HepG2 (cell line): ENCODE data around the gene SLC24A4. TPM values are rescaled to one million over a fixed set of nuclear protein-coding genes. Genes with fewer than 3 reads are reported as not detected.

ENCODE experiments used
- IKZF4 ChIP-seq: sonication (generic); formaldehyde crosslinking; IDR thresholded peaks from 2 replicates; pipeline ENCODE4 v1.5.1; 2020; ENCODE audit warnings: borderline replicate concordance, mild to moderate bottlenecking, low read depth, missing genetic modification reagents; ENCODE audit errors: not compliant biosample characterization
- JDP2 ChIP-seq: sonication (generic); formaldehyde crosslinking; IDR thresholded peaks from 2 replicates; pipeline ENCODE4 v1.8.1; 2022; ENCODE audit warnings: missing genetic modification reagents, borderline replicate concordance
- MAFK ChIP-seq, 2 experiments: IDR thresholded peaks in 1 of 2; conservative IDR thresholded peaks in 1 of 2; 2 replicates each; pipeline ENCODE4 v1.6.1; 2011; ENCODE audit warnings: improper control_type of control experiment in 2 of 2, low read length in 2 of 2
- SCMH1 ChIP-seq: sonication (generic); formaldehyde crosslinking; IDR thresholded peaks from 2 replicates; pipeline ENCODE4 v1.9.0; 2021; ENCODE audit warnings: missing genetic modification reagents, mild to moderate bottlenecking, borderline replicate concordance
- polyA plus RNA-seq, 8 experiments: library from polyadenylated mRNA; depleted of rRNA in 3 of 8; stranded (reverse) in 7 of 8; unstranded in 1 of 8; fragments of >200 nt; fragmentation: Illumina TruSeq in 4 of 8; extraction: Trizol in 4 of 8; gene quantifications; 2 replicates each; pipeline versions ENCODE4 v1.2.1 to v1.2.3, GENCODE V29; 2011 to 2016; ENCODE audit warnings: low read depth in 4 of 8, missing spikeins in 1 of 8, mixed read lengths in 1 of 8; ENCODE audit not compliant: insufficient read depth in 1 of 8
- total RNA-seq, 5 experiments: library from RNA; depleted of rRNA; stranded (reverse); fragments of >200 nt; fragmentation: Illumina TruSeq; extraction: Trizol; gene quantifications; 2 replicates each; pipeline ENCODE4 v1.2.3, GENCODE V29; 2016; ENCODE audit warnings: low read depth in 1 of 5
- TF ChIP-seq, protein P1 (sequence below): sonication (generic); formaldehyde crosslinking; IDR thresholded peaks from 2 replicates; pipeline ENCODE4 v1.4.0; 2020; ENCODE audit warnings: mild to moderate bottlenecking, low read depth, missing genetic modification reagents
- TF ChIP-seq, protein P2 (sequence below): sonication (generic); formaldehyde crosslinking; IDR thresholded peaks from 2 replicates; pipeline ENCODE4 v1.5.0; 2020; ENCODE audit warnings: missing genetic modification reagents
- TF ChIP-seq, protein P3 (sequence below): sonication (generic); formaldehyde crosslinking; IDR thresholded peaks from 2 replicates; pipeline ENCODE4 v1.5.0; 2020; ENCODE audit warnings: mild to moderate bottlenecking, missing genetic modification reagents

SLC24A4 gene
- total and polyA plus RNA-seq, 2 of the 13 experiments (the other 11 are each of a cell fraction or from before 2014, with no cell fraction given): not detected

DNA sequence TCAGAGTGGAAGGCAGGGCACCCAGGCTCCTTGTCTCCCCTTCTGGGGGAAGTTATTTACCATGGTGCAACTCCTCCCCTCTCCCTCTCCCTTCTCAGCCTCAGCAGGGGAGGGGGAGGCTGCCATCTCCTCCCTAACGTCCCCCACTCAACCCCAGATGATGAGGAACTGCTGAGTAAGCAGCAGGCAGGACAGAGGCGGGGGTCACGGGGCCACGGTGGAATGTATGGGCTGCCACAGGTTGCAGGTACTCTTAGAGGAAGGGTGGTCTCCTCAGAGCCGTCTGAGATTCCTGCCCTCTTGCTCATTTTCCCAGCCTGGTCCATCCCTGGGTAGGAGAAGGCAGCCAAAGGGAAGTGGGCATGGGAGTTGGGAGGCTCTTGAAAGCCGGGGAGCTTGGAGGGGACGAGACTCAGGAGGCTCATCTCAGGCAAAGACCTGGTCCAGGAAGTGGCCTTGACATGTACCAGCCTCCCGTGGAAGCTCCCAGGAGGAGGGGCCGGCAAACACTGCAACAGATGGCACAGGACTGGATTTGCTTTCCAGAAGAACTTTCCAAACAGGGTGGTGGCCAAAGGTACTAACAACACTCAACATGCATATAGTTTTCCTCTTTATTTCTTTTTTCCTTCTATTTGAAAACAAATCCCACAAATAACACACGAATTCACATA lies 209.7 kb downstream of the SLC24A4 start (continued):
- TF ChIP-seq IKZF4 (no peak), SCMH1 (no peak), MAFK (conservative IDR thresholded peaks at IDR 0.05 in 1 of 2, IDR thresholded peaks at IDR 0.05 in 1 of 2; ENCODE audit: low read length in 2 of 2) (peak; percentile 67 to 79), JDP2 (CRISPR knock-in tag) (no peak)
- TF ChIP-seq, protein P1, sequence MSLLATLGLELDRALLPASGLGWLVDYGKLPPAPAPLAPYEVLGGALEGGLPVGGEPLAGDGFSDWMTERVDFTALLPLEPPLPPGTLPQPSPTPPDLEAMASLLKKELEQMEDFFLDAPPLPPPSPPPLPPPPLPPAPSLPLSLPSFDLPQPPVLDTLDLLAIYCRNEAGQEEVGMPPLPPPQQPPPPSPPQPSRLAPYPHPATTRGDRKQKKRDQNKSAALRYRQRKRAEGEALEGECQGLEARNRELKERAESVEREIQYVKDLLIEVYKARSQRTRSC (CRISPR knock-in tag): no peak
- TF ChIP-seq, protein P2, sequence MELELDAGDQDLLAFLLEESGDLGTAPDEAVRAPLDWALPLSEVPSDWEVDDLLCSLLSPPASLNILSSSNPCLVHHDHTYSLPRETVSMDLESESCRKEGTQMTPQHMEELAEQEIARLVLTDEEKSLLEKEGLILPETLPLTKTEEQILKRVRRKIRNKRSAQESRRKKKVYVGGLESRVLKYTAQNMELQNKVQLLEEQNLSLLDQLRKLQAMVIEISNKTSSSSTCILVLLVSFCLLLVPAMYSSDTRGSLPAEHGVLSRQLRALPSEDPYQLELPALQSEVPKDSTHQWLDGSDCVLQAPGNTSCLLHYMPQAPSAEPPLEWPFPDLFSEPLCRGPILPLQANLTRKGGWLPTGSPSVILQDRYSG (CRISPR knock-in tag): no peak
- TF ChIP-seq, protein P3, sequence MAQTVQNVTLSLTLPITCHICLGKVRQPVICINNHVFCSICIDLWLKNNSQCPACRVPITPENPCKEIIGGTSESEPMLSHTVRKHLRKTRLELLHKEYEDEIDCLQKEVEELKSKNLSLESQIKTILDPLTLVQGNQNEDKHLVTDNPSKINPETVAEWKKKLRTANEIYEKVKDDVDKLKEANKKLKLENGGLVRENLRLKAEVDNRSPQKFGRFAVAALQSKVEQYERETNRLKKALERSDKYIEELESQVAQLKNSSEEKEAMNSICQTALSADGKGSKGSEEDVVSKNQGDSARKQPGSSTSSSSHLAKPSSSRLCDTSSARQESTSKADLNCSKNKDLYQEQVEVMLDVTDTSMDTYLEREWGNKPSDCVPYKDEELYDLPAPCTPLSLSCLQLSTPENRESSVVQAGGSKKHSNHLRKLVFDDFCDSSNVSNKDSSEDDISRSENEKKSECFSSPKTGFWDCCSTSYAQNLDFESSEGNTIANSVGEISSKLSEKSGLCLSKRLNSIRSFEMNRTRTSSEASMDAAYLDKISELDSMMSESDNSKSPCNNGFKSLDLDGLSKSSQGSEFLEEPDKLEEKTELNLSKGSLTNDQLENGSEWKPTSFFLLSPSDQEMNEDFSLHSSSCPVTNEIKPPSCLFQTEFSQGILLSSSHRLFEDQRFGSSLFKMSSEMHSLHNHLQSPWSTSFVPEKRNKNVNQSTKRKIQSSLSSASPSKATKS (CRISPR knock-in tag): no peak
